ENCODE results near the gene SH2D7. TPM values are rescaled to one million over a fixed set of nuclear protein-coding genes. Genes with fewer than 3 reads are reported as not detected.

Gene SH2D7
- total and polyA plus RNA-seq, 4 experiments from 2014 or later: not detected

GRCh38 chr15:78129751-78130287 lies 37.5 kb downstream of the SH2D7 start:
- peaks cover 12% of the 10 kb centered on the region for H3K4me1 ChIP-seq (ENCODE audit: insufficient read depth, low read length)
- Mint-ChIP-seq H3K9me3 (no peaks in the 10 kb centered on the region), H3K4me3 (peak overlapping the region in 7 of 8 donors; percentile 61 to 93 (median 77)), H3K27me3 (no peaks in the 10 kb centered on the region), H3K27ac (peak overlapping the region; percentile 40 to 95 (median 92)), H3K4me1 (peaks cover 7 to 30% (median 20%) of the 10 kb centered on the region in 4 donors), H3K36me3 (no peaks in the 10 kb centered on the region)
- no peak for DNase-seq
- ChIA-PET POLR2A (ENCODE audit: partially characterized antibody) (interaction anchor here (2.8 kb wide), 1 partner anchor 19 kb away, joined by 32 read pairs; the partner anchor contains the start of gene IDH3A), CTCF (ENCODE audit: partially characterized antibody) (interaction anchor here (0.6 to 3.9 kb wide), 13 partner anchors 12 to 130 kb away, joined by 3 to 74 read pairs (median 5); no protein-coding TSS in a partner anchor)
- intact Hi-C loops (cut with micrococcal nuclease): no loop called here
- no peaks in the 10 kb centered on the region for H3K36me3 ChIP-seq (ENCODE audit: insufficient read depth, low read length)
- no peaks in the 10 kb centered on the region for H3K9me3 ChIP-seq (ENCODE audit: control insufficient read depth in 1 of 2, low read length in 2 of 2)
- H3K27me3 ChIP-seq (ENCODE audit: insufficient read depth, low read length): no peaks in the 10 kb centered on the region
- H3K27ac ChIP-seq (ENCODE audit: low read depth, low read length): no peak overlapping the region
- H3K4me3 ChIP-seq (ENCODE audit: low read length in 2 of 2): no peak overlapping the region

DNA sequence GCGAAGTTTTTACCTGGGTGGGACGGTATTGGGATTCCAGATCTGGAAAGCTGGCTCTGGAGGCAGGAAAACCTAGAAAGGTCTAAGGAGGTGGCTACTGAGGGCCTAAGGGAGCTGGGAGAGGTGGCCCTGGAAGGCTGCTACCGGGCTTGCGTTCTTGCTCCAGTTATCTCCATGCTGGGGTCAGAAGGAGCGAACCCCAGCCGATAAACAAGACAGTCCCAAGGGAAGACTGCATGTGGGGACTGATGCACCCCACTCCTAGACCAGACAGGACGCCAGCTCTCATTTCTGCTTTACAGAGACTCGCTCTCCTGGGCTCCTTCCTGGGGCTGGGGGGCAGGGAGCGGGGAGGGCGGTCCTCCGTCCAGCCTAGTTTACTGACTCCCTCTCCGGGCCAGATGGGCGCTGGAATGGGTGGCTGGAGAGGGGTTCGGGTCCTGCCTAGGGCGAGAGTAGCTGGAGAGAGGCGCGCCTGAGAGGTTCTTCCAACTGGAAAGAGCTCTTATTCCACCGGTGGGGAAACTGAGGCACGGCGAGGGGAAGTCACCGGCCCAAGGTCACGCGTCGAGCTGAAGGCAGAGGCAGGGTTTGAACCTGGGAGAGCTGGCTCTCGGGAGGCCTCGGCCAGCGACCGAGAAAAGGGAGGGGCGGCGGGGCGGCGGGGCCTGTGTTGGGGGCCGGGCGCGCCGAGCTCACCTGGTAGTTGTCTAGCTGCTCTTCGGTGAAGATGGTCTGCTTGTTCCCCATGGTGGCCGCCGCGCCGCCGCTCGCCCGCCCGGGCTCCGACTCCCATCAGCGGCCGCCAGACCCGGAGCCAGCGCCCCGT lies 38.3 kb downstream of the SH2D7 start:
- no peak for DNase-seq
- intact Hi-C loops (cut with micrococcal nuclease): loop anchor here (1.0 kb wide), 4 partner anchors 17 to 111 kb away; partner anchors contain the start of gene IDH3A
- no peaks in the 10 kb centered on the region for H3K27me3 ChIP-seq (ENCODE audit: insufficient read depth, low read length)
- H3K4me3 Mint-ChIP-seq: peak overlapping the region; percentile 53 to 93 (median 80)
- H3K27ac ChIP-seq (ENCODE audit: low read depth, low read length): no peak overlapping the region
- H3K4me1 ChIP-seq (ENCODE audit: insufficient read depth, low read length): peaks cover 12% of the 10 kb centered on the region
- POLR2A ChIA-PET (ENCODE audit: partially characterized antibody): interaction anchor here (0.9 to 2.8 kb wide), 6 partner anchors 9 to 307 kb away, joined by 3 to 32 read pairs (median 6); partner anchors contain the start of gene IDH3A
- H3K27ac Mint-ChIP-seq: peak overlapping the region; percentile 77 to 95 (median 88)
- no peaks in the 10 kb centered on the region for H3K9me3 ChIP-seq (ENCODE audit: control insufficient read depth in 1 of 2, low read length in 2 of 2)
- H3K36me3 ChIP-seq (ENCODE audit: insufficient read depth, low read length): no peaks in the 10 kb centered on the region
- no peaks in the 10 kb centered on the region for H3K36me3 Mint-ChIP-seq
- no peaks in the 10 kb centered on the region for H3K9me3 Mint-ChIP-seq
- no peaks in the 10 kb centered on the region for H3K27me3 Mint-ChIP-seq
- peaks cover 7 to 30% (median 20%) of the 10 kb centered on the region in 4 donors for H3K4me1 Mint-ChIP-seq
- H3K4me3 ChIP-seq (ENCODE audit: low read length in 2 of 2): no peak overlapping the region
- CTCF ChIA-PET (ENCODE audit: partially characterized antibody): interaction anchor here (0.8 to 3.9 kb wide), 18 partner anchors 8 to 164 kb away, joined by 3 to 74 read pairs (median 5); no protein-coding TSS in a partner anchor

DNA sequence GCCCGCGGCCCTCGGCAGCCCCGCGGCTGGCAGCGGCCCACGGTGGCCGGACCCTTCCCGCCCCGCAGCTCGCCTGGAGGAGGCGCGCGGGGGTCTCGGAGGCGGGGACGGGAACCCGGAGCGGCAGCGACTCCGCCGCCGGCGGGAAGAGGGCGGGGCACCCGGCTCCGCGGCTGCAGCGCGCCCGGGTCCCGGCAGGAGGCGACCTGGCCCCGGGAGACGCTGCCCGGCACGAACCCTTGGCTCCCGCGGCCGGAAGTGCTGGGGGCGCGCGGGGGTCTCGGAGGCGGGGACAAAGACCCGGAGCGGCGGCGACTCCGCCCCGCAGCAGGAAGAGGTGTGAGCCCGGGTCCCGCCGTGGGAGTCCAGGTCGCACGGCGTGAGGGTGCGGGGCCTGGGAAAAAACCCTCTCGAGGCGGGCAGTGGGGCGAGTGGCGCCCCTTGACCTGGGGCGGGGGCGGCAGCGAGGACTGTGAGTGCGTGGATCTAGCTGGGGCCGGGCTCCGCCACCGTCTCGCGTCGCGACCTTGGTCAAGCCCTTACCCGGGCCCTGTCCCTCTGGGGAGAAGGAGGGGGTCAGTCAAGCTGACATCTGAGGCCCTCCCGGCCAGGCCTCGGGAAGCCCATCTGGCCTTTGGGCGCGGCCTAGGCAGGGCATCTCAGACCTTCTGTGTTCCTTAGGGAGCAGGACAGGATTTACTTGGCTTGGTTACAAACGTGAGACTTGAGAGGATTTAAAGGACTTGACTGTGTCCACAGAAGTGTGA lies 39.1 kb downstream of the SH2D7 start, which contains the start of gene CIB2:
Gene CIB2, minus strand, starts transcription at position 151 of the 767 bp plus-strand sequence. CDS start 230 bp downstream, outside the sequence.
- CTCF ChIA-PET (ENCODE audit: partially characterized antibody): interaction anchor here (0.8 to 3.9 kb wide), 17 partner anchors 9 to 165 kb away, joined by 3 to 74 read pairs (median 5); no protein-coding TSS in a partner anchor
- Histone ChIP-seq H3K36me3 (ENCODE audit: insufficient read depth, low read length) (no peaks in the 10 kb centered on the region), H3K4me3 (ENCODE audit: low read length in 2 of 2) (peak within 1 kb of the TSS; percentile 81 to 88), H3K9me3 (ENCODE audit: control insufficient read depth in 1 of 2, low read length in 2 of 2) (no peaks in the 10 kb centered on the region), H3K4me1 (ENCODE audit: insufficient read depth, low read length) (peaks cover 12% of the 10 kb centered on the region), H3K27ac (ENCODE audit: low read depth, low read length) (peak within 1 kb of the TSS; percentile 66), H3K27me3 (ENCODE audit: insufficient read depth, low read length) (no peaks in the 10 kb centered on the region)
- Mint-ChIP-seq H3K36me3 (no peaks in the 10 kb centered on the region), H3K9me3 (no peaks in the 10 kb centered on the region), H3K4me1 (peaks cover 7 to 30% (median 20%) of the 10 kb centered on the region in 4 donors), H3K27ac (peak within 1 kb of the TSS; percentile 79 to 95 (median 88)), H3K27me3 (peaks cover 0 to 1% of the 10 kb centered on the region in 2 donors), H3K4me3 (peak within 1 kb of the TSS; percentile 79 to 93 (median 80))
- DNase-seq: peak; percentile 72 to 82 (median 76)
- intact Hi-C loops (cut with micrococcal nuclease): loop anchor here (1.0 kb wide), 4 partner anchors 18 to 110 kb away; partner anchors contain the start of gene IDH3A
- POLR2A ChIA-PET (ENCODE audit: partially characterized antibody): interaction anchor here (0.6 to 2.8 kb wide), 9 partner anchors 8 to 579 kb away, joined by 3 to 32 read pairs (median 5); partner anchors contain the start of gene IDH3A

GRCh38 chr15:78133801-78134200 lies 41.4 kb downstream of the SH2D7 start:
- H3K27me3 Mint-ChIP-seq: peaks cover 0 to 1% of the 10 kb centered on the region in 2 donors
- H3K4me3 ChIP-seq (ENCODE audit: low read length in 2 of 2): no peak overlapping the region
- peak overlapping the region in 1 of 8 donors; percentile 9 for H3K4me3 Mint-ChIP-seq
- DNase-seq: no peak
- ChIA-PET POLR2A (ENCODE audit: partially characterized antibody) (no interaction called here), CTCF (ENCODE audit: partially characterized antibody) (no interaction called here)
- H3K27ac ChIP-seq (ENCODE audit: low read depth, low read length): no peak overlapping the region
- H3K36me3 Mint-ChIP-seq: no peaks in the 10 kb centered on the region
- intact Hi-C loops (cut with micrococcal nuclease): no loop called here
- H3K4me1 ChIP-seq (ENCODE audit: insufficient read depth, low read length): peaks cover 12% of the 10 kb centered on the region
- H3K27me3 ChIP-seq (ENCODE audit: insufficient read depth, low read length): no peaks in the 10 kb centered on the region
- no peaks in the 10 kb centered on the region for H3K9me3 ChIP-seq (ENCODE audit: control insufficient read depth in 1 of 2, low read length in 2 of 2)
- H3K27ac Mint-ChIP-seq: peak overlapping the region in 3 of 7 donors; percentile 16 to 53 (median 51)
- no peaks in the 10 kb centered on the region for H3K9me3 Mint-ChIP-seq
- H3K4me1 Mint-ChIP-seq: peaks cover 9 to 30% (median 19%) of the 10 kb centered on the region in 4 donors
- no peaks in the 10 kb centered on the region for H3K36me3 ChIP-seq (ENCODE audit: insufficient read depth, low read length)

- H3K4me1 Mint-ChIP-seq: peaks cover 0 to 4% (median 1%) of the 10 kb centered on the region in 4 donors
- peaks cover 0 to 1% of the 10 kb centered on the region in 2 donors for H3K27me3 Mint-ChIP-seq
- Histone ChIP-seq H3K4me3 (ENCODE audit: low read length in 2 of 2) (no peak overlapping the region), H3K36me3 (ENCODE audit: insufficient read depth, low read length) (no peaks in the 10 kb centered on the region), H3K27ac (ENCODE audit: low read depth, low read length) (no peak overlapping the region), H3K9me3 (ENCODE audit: control insufficient read depth in 1 of 2, low read length in 2 of 2) (no peaks in the 10 kb centered on the region), H3K27me3 (ENCODE audit: insufficient read depth, low read length) (no peaks in the 10 kb centered on the region), H3K4me1 (ENCODE audit: insufficient read depth, low read length) (no peaks in the 10 kb centered on the region)
- H3K4me3 Mint-ChIP-seq: no peak overlapping the region
- no peaks in the 10 kb centered on the region for H3K9me3 Mint-ChIP-seq
- CTCF ChIA-PET (ENCODE audit: partially characterized antibody): interaction anchor here (1.2 kb wide), 1 partner anchor 100 kb away, joined by 7 read pairs; no protein-coding TSS in a partner anchor
- H3K27ac Mint-ChIP-seq: no peak overlapping the region
- POLR2A ChIA-PET (ENCODE audit: partially characterized antibody): interaction anchor here (0.7 to 1.6 kb wide), 3 partner anchors 9 to 298 kb away, joined by 3 to 6 read pairs (median 4); partner anchors contain the start of gene IREB2
- intact Hi-C loops (cut with micrococcal nuclease): no loop called here
- peaks cover 0 to 4% of the 10 kb centered on the region in 2 donors for H3K36me3 Mint-ChIP-seq
- no peak for DNase-seq
These were observed 47.2 kb downstream of the SH2D7 start for GRCh38 chr15:78139578-78139977.

DNA sequence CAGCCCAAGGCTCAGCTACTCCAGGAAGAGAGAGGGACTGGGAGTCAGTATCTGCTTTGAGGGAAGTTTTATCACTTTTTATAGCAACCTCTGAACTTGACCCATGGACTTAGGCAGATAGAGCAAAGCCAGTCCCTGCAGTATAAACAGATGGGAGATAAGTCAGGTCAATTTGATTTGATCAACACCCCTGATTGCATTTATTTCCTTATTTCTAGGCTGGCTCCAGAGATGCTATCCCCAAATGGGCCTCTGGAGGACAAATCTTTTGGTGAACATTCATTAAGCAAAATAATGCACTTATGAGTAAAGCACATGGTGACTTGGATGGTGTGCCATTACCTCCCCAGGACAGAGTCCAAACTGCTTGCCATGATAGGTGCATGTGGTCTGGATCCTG lies 47.9 kb downstream of the SH2D7 start:
- no peaks in the 10 kb centered on the region for H3K36me3 ChIP-seq (ENCODE audit: insufficient read depth, low read length)

More for the DNA sequence above, 47.9 kb downstream of the SH2D7 start:
- POLR2A ChIA-PET (ENCODE audit: partially characterized antibody): interaction anchor here (0.7 to 1.6 kb wide), 2 partner anchors 9 to 10 kb away, joined by 3 to 6 read pairs; no protein-coding TSS in a partner anchor
- peaks cover 0 to 4% of the 10 kb centered on the region in 2 donors for H3K36me3 Mint-ChIP-seq
- peaks cover 0 to 1% of the 10 kb centered on the region in 2 donors for H3K27me3 Mint-ChIP-seq
- Histone ChIP-seq H3K4me3 (ENCODE audit: low read length in 2 of 2) (no peak overlapping the region), H3K9me3 (ENCODE audit: control insufficient read depth in 1 of 2, low read length in 2 of 2) (no peaks in the 10 kb centered on the region), H3K4me1 (ENCODE audit: insufficient read depth, low read length) (no peaks in the 10 kb centered on the region), H3K27ac (ENCODE audit: low read depth, low read length) (no peak overlapping the region), H3K27me3 (ENCODE audit: insufficient read depth, low read length) (no peaks in the 10 kb centered on the region)
- intact Hi-C loops (cut with micrococcal nuclease): no loop called here
- CTCF ChIA-PET (ENCODE audit: partially characterized antibody): no interaction called here
- H3K27ac Mint-ChIP-seq: no peak overlapping the region
- H3K4me1 Mint-ChIP-seq: peaks cover 0 to 4% (median 1%) of the 10 kb centered on the region in 4 donors
- no peak overlapping the region for H3K4me3 Mint-ChIP-seq
- no peak for DNase-seq
- H3K9me3 Mint-ChIP-seq: no peaks in the 10 kb centered on the region

Data from CD4-positive, alpha-beta memory T cell (primary cell).